A549 (cell line): ENCODE data around the gene SPATA31E1. TPM values are rescaled to one million over a fixed set of nuclear protein-coding genes. Genes with fewer than 3 reads are reported as not detected.

Experiments
- ATAC-seq, 2 experiments: fragments of 200-7000 bp in 1 of 2; fragments of >200 bp in 1 of 2; cut with Nextera tagmentation in 1 of 2; cut with Tn5 transposase in 1 of 2; 3 replicates each; pipeline versions ENCODE4 v1.8.0 to v1.9.1; 2018 to 2020; ENCODE audit warnings: mild to moderate bottlenecking in 1 of 2, moderate library complexity in 1 of 2
- CTCF ChIA-PET: fragments of 300-600 bp; sonication (Branson Sonifier 250); formaldehyde crosslinking; extraction: SDS; loops from one replicate; lab custom pipeline; 2021; ENCODE audit warnings: antibody characterized with exemption, inconsistent platforms; lab: Yijun Ruan, JAX
- POLR2A ChIA-PET: fragments of 350-600 bp; formaldehyde crosslinking; extraction: SDS; loops from one replicate; lab custom pipeline; 2021; ENCODE audit warnings: antibody characterized with exemption, inconsistent platforms; lab: Yijun Ruan, JAX
- DNase-seq, 2 experiments: peaks; one replicate each; pipeline versions ENCODE4 v3.0.0 to v3.0.0-alpha.2; 2011 to 2016; ENCODE audit warnings: low read depth in 1 of 2, low spot score in 1 of 2
- FAIRE-seq: peaks from 2 replicates; lab custom pipeline; 2011; peaks lifted over from hg19 to GRCh38; lab: Jason Lieb, UNC
- H3K27ac ChIP-seq, 2 experiments: fragments of >200 bp; sonication (Bioruptor Twin); formaldehyde crosslinking; 3 replicates each; pipeline ENCODE4 v1.5.1; 2016 to 2017
- H3K4me1 ChIP-seq: fragments of >200 bp; sonication (Bioruptor Twin); formaldehyde crosslinking; 3 replicates; pipeline ENCODE4 v1.6.1; 2016
- H3K4me2 ChIP-seq: fragments of >200 bp; sonication (Bioruptor Twin); formaldehyde crosslinking; 3 replicates; pipeline ENCODE4 v1.6.1; 2016
- H3K4me3 ChIP-seq: fragments of >200 bp; sonication (Bioruptor Twin); formaldehyde crosslinking; 3 replicates; pipeline ENCODE4 v1.5.1; 2016
- H3K9me3 ChIP-seq: fragments of >200 bp; sonication (Bioruptor Twin); formaldehyde crosslinking; 3 replicates; pipeline ENCODE4 v1.6.1; 2016
- BCL3 ChIP-seq: fragments of >200 bp; sonication (Bioruptor Twin); formaldehyde crosslinking; IDR thresholded peaks from 3 replicates; pipeline ENCODE4 v1.6.1; 2016
- CBX8 ChIP-seq: fragments of 200-600 bp; sonication (generic); IDR thresholded peaks from 2 replicates; pipeline ENCODE4 v1.6.1; 2016
- CEBPB ChIP-seq, 2 experiments: fragments of >200 bp in 1 of 2; sonication (Bioruptor Twin) in 1 of 2; formaldehyde crosslinking in 1 of 2; IDR thresholded peaks; 2 replicates each; pipeline ENCODE4 v1.6.1; 2012 to 2016
- CHD2 ChIP-seq: fragments of 150-350 bp; IDR thresholded peaks from 2 replicates; pipeline ENCODE4 v1.6.1; 2014; ENCODE audit warnings: low read length; ENCODE audit not compliant: partially characterized antibody
- ELK1 ChIP-seq: fragments of 150-350 bp; IDR thresholded peaks from 2 replicates; pipeline ENCODE4 v1.6.1; 2014; ENCODE audit warnings: low read depth, mild to moderate bottlenecking, low read length
- EP300 ChIP-seq, 2 experiments: fragments of >200 bp; sonication (Bioruptor Twin); formaldehyde crosslinking; IDR thresholded peaks; 2 replicates in 1 of 2; 3 replicates in 1 of 2; pipeline ENCODE4 v1.6.1; 2016 to 2017
- FOSL2 ChIP-seq, 2 experiments: fragments of 450-650 bp in 1 of 2; fragments of >200 bp in 1 of 2; sonication (Bioruptor Twin) in 1 of 2; formaldehyde crosslinking; IDR thresholded peaks; 2 replicates each; pipeline versions ENCODE4 v1.5.0 to v1.6.1; 2016 to 2020; ENCODE audit warnings: mild to moderate bottlenecking in 1 of 2, moderate library complexity in 1 of 2
- FOXS1 ChIP-seq: fragments of 250-450 bp; sonication (Bioruptor Pico); IDR thresholded peaks from 2 replicates; pipeline ENCODE4 v1.5.0; 2020; ENCODE audit warnings: mild to moderate bottlenecking, moderate library complexity
- HMGXB4 ChIP-seq: fragments of 250-450 bp; sonication (Bioruptor Pico); IDR thresholded peaks from 2 replicates; pipeline ENCODE4 v1.5.0; 2021; ENCODE audit warnings: mild to moderate bottlenecking, moderate library complexity, borderline replicate concordance
- HOXA7 ChIP-seq: fragments of 250-450 bp; sonication (Bioruptor Pico); IDR thresholded peaks from 2 replicates; pipeline ENCODE4 v1.5.0; 2020; ENCODE audit warnings: mild to moderate bottlenecking, moderate library complexity
- JUN ChIP-seq, 2 experiments: fragments of >200 bp; sonication (Bioruptor Twin); formaldehyde crosslinking; IDR thresholded peaks; 2 replicates in 1 of 2; 3 replicates in 1 of 2; pipeline ENCODE4 v1.6.1; 2016 to 2017
- JUNB ChIP-seq: fragments of >200 bp; sonication (Bioruptor Twin); formaldehyde crosslinking; IDR thresholded peaks from 2 replicates; pipeline ENCODE4 v1.6.1; 2016
- KDM1A ChIP-seq: fragments of 200-600 bp; sonication (generic); IDR thresholded peaks from 2 replicates; pipeline ENCODE4 v1.6.1; 2016; ENCODE audit warnings: low read depth, mild to moderate bottlenecking
- MAZ ChIP-seq: fragments of 150-350 bp; IDR thresholded peaks from 2 replicates; pipeline ENCODE4 v1.6.1; 2014; ENCODE audit warnings: antibody characterized with exemption, low read depth, low read length, borderline replicate concordance
- NPAS2 ChIP-seq: fragments of 250-450 bp; sonication (Bioruptor Pico); IDR thresholded peaks from 2 replicates; pipeline ENCODE4 v1.8.0; 2022; ENCODE audit warnings: mild to moderate bottlenecking, moderate library complexity, borderline replicate concordance
- PBX3 ChIP-seq: IDR thresholded peaks from 2 replicates; pipeline ENCODE4 v1.6.1; 2012
- POLR2A ChIP-seq: IDR thresholded peaks from 2 replicates; pipeline ENCODE4 v1.6.1; 2012; ENCODE audit warnings: mild to moderate bottlenecking, low read length
- TP53 ChIP-seq: fragments of 250-450 bp; sonication (Bioruptor Pico); IDR thresholded peaks from 2 replicates; pipeline ENCODE4 v1.5.0; 2021; ENCODE audit warnings: mild to moderate bottlenecking, moderate library complexity
- ZFP36 ChIP-seq: fragments of 450-650 bp; IDR thresholded peaks from 2 replicates; pipeline ENCODE4 v1.6.1; 2014; ENCODE audit warnings: borderline replicate concordance; ENCODE audit not compliant: partially characterized antibody
- WGBS: methylation state at CpG from one replicate; pipeline ENCODE4 v1.1.6; 2017; ENCODE audit errors: missing lambda C conversion rate; 5-methylcytosine and 5-hydroxymethylcytosine counted together
- polyA plus RNA-seq, 4 experiments: library from polyadenylated mRNA; depleted of rRNA in 3 of 4; stranded (reverse); fragments of >200 nt; fragmentation: RNase III in 1 of 4; extraction: RNeasy Plus Mini Kit Qiagen cat#74134 plus additional on column Dnase treatment in 1 of 4; gene quantifications; 2 replicates in 3 of 4; 3 replicates in 1 of 4; pipeline ENCODE4 v1.2.3, GENCODE V29; 2011 to 2017
- TF ChIP-seq, protein P1 (sequence below): fragments of >200 bp; sonication (Bioruptor Twin); formaldehyde crosslinking; IDR thresholded peaks from 3 replicates; pipeline ENCODE4 v1.5.1; 2016
- TF ChIP-seq, protein P2 (sequence below): fragments of 450-650 bp; IDR thresholded peaks from 2 replicates; pipeline ENCODE4 v1.6.1; 2014; ENCODE audit warnings: antibody characterized with exemption
- TF ChIP-seq, protein P3 (sequence below): IDR thresholded peaks from 2 replicates; pipeline ENCODE4 v1.6.1; 2012

SPATA31E1 gene
- polyA plus RNA-seq, 2 of the 4 experiments (the other 2 are of a cell fraction) = not detected

- peak overlapping the region in 1 of 2 experiments; percentile 51; a peak in 3 of 6 replicates for H3K27ac ChIP-seq
- FAIRE-seq (peak; percentile 46), ATAC-seq (no peak), DNase-seq (no peak)
- H3K4me2 ChIP-seq = no peak overlapping the region
- H3K4me1 ChIP-seq = peaks cover 12% of the 10 kb centered on the region; the same call in 2 of the 3 replicates
- peaks cover 14% of the 10 kb centered on the region for H3K9me3 ChIP-seq
- CTCF ChIA-PET = interaction anchor here (0.7 to 1.7 kb wide), 3 partner anchors 61 to 872 kb away, joined by 3 to 5 read pairs (median 4); no protein-coding TSS in a partner anchor
- TF ChIP-seq HMGXB4 (CRISPR knock-in tag) = no peak
- TF ChIP-seq, protein P1, sequence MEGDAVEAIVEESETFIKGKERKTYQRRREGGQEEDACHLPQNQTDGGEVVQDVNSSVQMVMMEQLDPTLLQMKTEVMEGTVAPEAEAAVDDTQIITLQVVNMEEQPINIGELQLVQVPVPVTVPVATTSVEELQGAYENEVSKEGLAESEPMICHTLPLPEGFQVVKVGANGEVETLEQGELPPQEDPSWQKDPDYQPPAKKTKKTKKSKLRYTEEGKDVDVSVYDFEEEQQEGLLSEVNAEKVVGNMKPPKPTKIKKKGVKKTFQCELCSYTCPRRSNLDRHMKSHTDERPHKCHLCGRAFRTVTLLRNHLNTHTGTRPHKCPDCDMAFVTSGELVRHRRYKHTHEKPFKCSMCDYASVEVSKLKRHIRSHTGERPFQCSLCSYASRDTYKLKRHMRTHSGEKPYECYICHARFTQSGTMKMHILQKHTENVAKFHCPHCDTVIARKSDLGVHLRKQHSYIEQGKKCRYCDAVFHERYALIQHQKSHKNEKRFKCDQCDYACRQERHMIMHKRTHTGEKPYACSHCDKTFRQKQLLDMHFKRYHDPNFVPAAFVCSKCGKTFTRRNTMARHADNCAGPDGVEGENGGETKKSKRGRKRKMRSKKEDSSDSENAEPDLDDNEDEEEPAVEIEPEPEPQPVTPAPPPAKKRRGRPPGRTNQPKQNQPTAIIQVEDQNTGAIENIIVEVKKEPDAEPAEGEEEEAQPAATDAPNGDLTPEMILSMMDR = no peak
- TF ChIP-seq, protein P2, sequence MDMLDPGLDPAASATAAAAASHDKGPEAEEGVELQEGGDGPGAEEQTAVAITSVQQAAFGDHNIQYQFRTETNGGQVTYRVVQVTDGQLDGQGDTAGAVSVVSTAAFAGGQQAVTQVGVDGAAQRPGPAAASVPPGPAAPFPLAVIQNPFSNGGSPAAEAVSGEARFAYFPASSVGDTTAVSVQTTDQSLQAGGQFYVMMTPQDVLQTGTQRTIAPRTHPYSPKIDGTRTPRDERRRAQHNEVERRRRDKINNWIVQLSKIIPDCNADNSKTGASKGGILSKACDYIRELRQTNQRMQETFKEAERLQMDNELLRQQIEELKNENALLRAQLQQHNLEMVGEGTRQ = no peak
- POLR2A ChIA-PET = no interaction called here
- 86% methylated on average over 3 of the region's 5 CpGs for WGBS
- no peak overlapping the region for H3K4me3 ChIP-seq
These were observed 8.9 kb upstream of the SPATA31E1 start for GRCh38 chr9:87873607-87874303.

DNA sequence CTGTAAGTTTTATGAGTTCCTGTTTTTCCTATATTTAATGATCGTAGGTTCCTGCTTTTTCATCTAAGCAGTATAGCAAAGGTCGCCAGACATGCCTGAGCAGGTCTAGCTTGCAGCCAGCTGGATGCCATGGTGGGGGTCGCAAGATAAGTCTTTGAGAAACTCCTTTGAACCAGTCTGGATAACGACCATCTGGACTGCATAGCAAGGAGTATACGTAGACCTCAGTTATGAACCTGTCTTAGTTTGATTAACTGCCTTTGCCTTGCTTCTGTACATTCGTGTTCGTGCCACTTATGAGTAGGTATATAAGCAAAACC is 8.4 kb upstream of the SPATA31E1 start:
- POLR2A ChIA-PET = no interaction called here
- WGBS = 75% methylated on average over 7 of the region's 7 CpGs
- Histone ChIP-seq H3K4me3 (no peak overlapping the region), H3K27ac (peak overlapping the region in 1 of 2 experiments; percentile 51; a peak in 1 of 6 replicates), H3K4me1 (peaks cover 14% of the 10 kb centered on the region; the same call in 2 of the 3 replicates), H3K9me3 (peaks cover 14% of the 10 kb centered on the region), H3K4me2 (no peak overlapping the region)
- FAIRE-seq = no peak
- CTCF ChIA-PET = interaction anchor here (0.7 to 2.1 kb wide), 4 partner anchors 8 to 872 kb away, joined by 3 to 11 read pairs (median 4); no protein-coding TSS in a partner anchor
- ATAC-seq = no peak
- TF ChIP-seq CEBPB (IDR thresholded peaks at IDR 0.05) (no peak), KDM1A (no peak), FOXS1 (CRISPR knock-in tag) (no peak), HOXA7 (no peak), CHD2 (no peak), BCL3 (no peak), ELK1 (no peak), MAZ (no peak), PBX3 (no peak), JUN (IDR thresholded peaks at IDR 0.05) (no peak), EP300 (IDR thresholded peaks at IDR 0.05) (no peak), ZFP36 (no peak), JUNB (no peak), FOSL2 (IDR thresholded peaks at IDR 0.05) (no peak), FOSL2 (CRISPR knock-in tag; IDR thresholded peaks at IDR 0.05) (no peak), TP53 (CRISPR knock-in tag) (no peak), CBX8 (no peak), NPAS2 (CRISPR knock-in tag) (no peak), POLR2A (no peak)
- TF ChIP-seq, protein P3, sequence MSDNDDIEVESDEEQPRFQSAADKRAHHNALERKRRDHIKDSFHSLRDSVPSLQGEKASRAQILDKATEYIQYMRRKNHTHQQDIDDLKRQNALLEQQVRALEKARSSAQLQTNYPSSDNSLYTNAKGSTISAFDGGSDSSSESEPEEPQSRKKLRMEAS = no peak
- DNase-seq = no peak
